Vagina (tissue), 2 donors: ENCODE measurements around the gene NOS3.

ENCODE experiments used
- CTCF ChIP-seq, 3 experiments: fragments of 450-650 bp in 2 of 3; fragments of 200-600 bp in 1 of 3; sonication (generic) in 1 of 3; IDR thresholded peaks; one replicate each; pipeline ENCODE4 v1.5.1; 2017 to 2019; ENCODE audit warnings: antibody characterized with exemption in 3 of 3, mild to moderate bottlenecking in 2 of 3, moderate library complexity in 2 of 3
- POLR2A ChIP-seq, 2 donors: fragments of 450-650 bp; IDR thresholded peaks; one replicate each; pipeline ENCODE4 v1.6.1; 2017; ENCODE audit warnings: antibody characterized with exemption in 2 of 2, mild to moderate bottlenecking in 2 of 2, moderate library complexity in 2 of 2

DNA sequence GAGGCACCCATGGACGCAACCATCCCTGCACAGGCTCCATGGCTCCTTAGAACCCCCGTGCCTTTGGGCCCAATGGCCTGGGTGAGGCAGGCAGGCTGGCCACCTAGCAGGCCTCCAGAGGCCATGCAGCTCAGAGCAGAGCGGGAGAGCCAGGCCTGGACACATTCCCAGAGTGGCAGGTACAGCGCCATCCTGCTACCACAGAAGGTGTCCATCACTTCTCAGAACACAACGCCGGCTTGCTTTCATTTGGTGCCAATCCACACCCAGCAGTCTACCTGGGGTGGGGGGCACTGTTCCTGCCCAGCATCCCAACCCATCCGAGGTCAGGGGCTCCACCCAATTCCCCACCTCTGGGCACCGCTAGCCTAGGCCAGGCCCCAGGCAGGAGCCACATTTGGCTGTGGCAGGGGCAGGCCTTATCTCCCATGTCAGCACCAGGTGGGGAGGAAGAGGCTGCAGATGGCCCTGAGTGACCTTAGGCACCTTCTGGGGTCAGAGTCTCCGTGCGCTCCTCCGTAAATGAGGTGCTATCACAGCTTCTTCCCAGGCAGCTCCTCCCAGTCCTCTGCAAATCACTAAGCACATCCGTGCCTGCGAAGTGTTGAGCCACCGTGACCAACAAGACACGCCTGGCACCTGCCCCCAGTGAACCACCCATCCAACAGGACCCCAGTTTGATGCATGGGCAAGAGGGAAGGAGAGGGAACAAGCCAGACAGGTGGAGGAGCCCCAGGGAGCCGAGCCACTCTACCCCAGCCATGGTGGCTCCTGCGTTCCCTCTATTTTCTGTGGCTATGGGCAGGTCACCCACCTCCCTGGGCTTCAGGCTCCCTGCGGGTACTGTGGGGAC is 26.9 kb upstream of the NOS3 start:
- TF ChIP-seq POLR2A (IDR thresholded peaks at IDR 0.05) (no peak), CTCF (IDR thresholded peaks at IDR 0.05) (no peak)
